Astrocyte (in vitro differentiated cells and primary cell): ENCODE data around the gene SLC37A1. TPM values are rescaled to one million over a fixed set of nuclear protein-coding genes. Genes with fewer than 3 reads are reported as not detected.

Source experiments
- DNase-seq: peaks from one replicate; pipeline ENCODE4 v3.0.0-alpha.2; 2010; ENCODE audit warnings: low read depth
- FAIRE-seq: peaks from 2 replicates; lab custom pipeline; 2011; peaks lifted over from hg19 to GRCh38; lab: Jason Lieb, UNC
- H2AFZ ChIP-seq: 2 replicates; pipeline ENCODE4 v1.6.0; 2012; ENCODE audit warnings: low read depth, low read length, inconsistent platforms
- H3K27ac ChIP-seq: 2 replicates; pipeline ENCODE4 v1.5.1; 2011; ENCODE audit warnings: low read depth, low read length, inconsistent platforms
- H3K27me3 ChIP-seq: 2 replicates; pipeline ENCODE4 v1.6.0; 2011; ENCODE audit warnings: low read length, inconsistent platforms; ENCODE audit not compliant: insufficient read depth
- H3K36me3 ChIP-seq: 2 replicates; pipeline ENCODE4 v1.5.1; 2011; ENCODE audit warnings: low read length, inconsistent platforms; ENCODE audit not compliant: insufficient read depth
- H3K4me1 ChIP-seq: 2 replicates; pipeline ENCODE4 v1.5.1; 2011; ENCODE audit warnings: low read length, inconsistent platforms; ENCODE audit not compliant: insufficient read depth
- H3K4me2 ChIP-seq: 2 replicates; pipeline ENCODE4 v1.6.0; 2012; ENCODE audit warnings: low read length, inconsistent platforms
- H3K4me3 ChIP-seq: 2 replicates; pipeline ENCODE4 v1.5.1; 2011; ENCODE audit warnings: low read depth, mild to moderate bottlenecking, low read length, inconsistent platforms; ENCODE audit not compliant: insufficient read depth
- H3K79me2 ChIP-seq: 2 replicates; pipeline ENCODE4 v1.6.0; 2012; ENCODE audit warnings: mild to moderate bottlenecking, low read length, inconsistent platforms; ENCODE audit not compliant: insufficient read depth
- H3K9ac ChIP-seq: 2 replicates; pipeline ENCODE4 v1.6.0; 2012; ENCODE audit warnings: mild to moderate bottlenecking, low read length, inconsistent platforms
- H3K9me3 ChIP-seq: 2 replicates; pipeline ENCODE4 v1.5.1; 2012; ENCODE audit warnings: low read depth, mild to moderate bottlenecking, low read length, inconsistent platforms; ENCODE audit not compliant: insufficient read depth
- H4K20me1 ChIP-seq: 2 replicates; pipeline ENCODE4 v1.6.0; 2012; ENCODE audit warnings: low read length, inconsistent platforms; ENCODE audit not compliant: insufficient read depth
- H3K27ac Mint-ChIP-seq: one replicate; pipeline ENCODE4 v1.8.0; 2021; ENCODE audit warnings: mild to moderate bottlenecking, mixed read lengths; ENCODE audit not compliant: unreplicated experiment
- H3K27me3 Mint-ChIP-seq: one replicate; pipeline ENCODE4 v1.8.0; 2021; ENCODE audit warnings: low read depth, mixed read lengths; ENCODE audit not compliant: unreplicated experiment
- H3K36me3 Mint-ChIP-seq: one replicate; pipeline ENCODE4 v1.8.0; 2021; ENCODE audit warnings: low read depth, mixed read lengths; ENCODE audit not compliant: unreplicated experiment
- H3K4me1 Mint-ChIP-seq: one replicate; pipeline ENCODE4 v1.8.0; 2021; ENCODE audit warnings: low read depth, mixed read lengths; ENCODE audit not compliant: unreplicated experiment
- H3K4me3 Mint-ChIP-seq: one replicate; pipeline ENCODE4 v1.8.0; 2021; ENCODE audit warnings: mild to moderate bottlenecking, moderate library complexity, mixed read lengths; ENCODE audit not compliant: unreplicated experiment
- H3K9me3 Mint-ChIP-seq: one replicate; pipeline ENCODE4 v1.8.0; 2021; ENCODE audit warnings: mild to moderate bottlenecking, mixed read lengths; ENCODE audit not compliant: unreplicated experiment
- CTCF ChIP-seq: IDR thresholded peaks from 2 replicates; pipeline ENCODE4 v1.5.1; 2011; ENCODE audit warnings: low read depth, mild to moderate bottlenecking, inconsistent platforms, low read length, moderate library complexity; ENCODE audit not compliant: insufficient read depth
- EZH2 ChIP-seq: IDR thresholded peaks from 2 replicates; pipeline ENCODE4 v1.6.1; 2012; ENCODE audit warnings: mild to moderate bottlenecking, low read length, inconsistent platforms; ENCODE audit not compliant: insufficient read depth
- total RNA-seq: library from RNA; stranded (reverse); gene quantifications from 2 replicates; pipeline ENCODE4 v1.2.1, GENCODE V29; 2021

Gene SLC37A1
- total RNA-seq, 1 donor from 2014 or later = 6.9 TPM

DNA sequence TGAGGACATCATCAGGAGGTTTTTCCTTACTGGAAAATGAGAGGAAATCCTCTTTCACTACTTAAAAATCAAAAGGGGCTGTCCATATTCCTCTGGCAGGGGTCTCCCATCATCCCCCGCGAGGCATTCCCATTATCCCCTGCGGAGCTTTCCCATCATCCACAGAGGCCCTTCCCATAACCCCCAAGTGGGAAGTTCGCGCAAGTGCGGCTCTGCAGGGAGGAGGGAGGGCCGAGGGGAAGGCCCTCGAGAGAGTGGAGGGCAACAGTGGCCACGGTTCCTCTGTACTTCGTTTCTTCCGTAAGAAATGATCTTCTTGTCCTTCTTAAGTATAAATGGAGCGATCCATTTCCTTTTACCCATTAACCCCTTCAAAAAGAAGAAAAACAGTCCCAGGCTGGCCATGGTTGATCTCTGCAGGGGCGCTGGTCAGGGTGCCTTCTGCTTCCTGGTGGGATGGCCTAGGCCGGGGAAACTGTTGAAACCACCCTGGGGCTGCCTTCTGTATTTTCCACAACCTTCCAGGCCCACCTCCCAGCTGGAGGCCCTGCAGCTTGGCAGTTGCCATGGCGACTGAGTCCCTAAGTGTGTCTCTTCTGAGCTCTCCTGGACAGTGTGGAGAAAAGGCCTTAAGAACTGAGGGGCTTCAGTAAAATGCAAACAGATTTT, 14.1 kb upstream of the SLC37A1 start:
- H3K27me3 Mint-ChIP-seq = peaks cover 8% of the 10 kb centered on the region
- H3K79me2 ChIP-seq = no peaks in the 10 kb centered on the region
- no peaks in the 10 kb centered on the region for H3K36me3 Mint-ChIP-seq
- H4K20me1 ChIP-seq = no peaks in the 10 kb centered on the region
- no peak overlapping the region for H2AFZ ChIP-seq
- no peak overlapping the region for H3K27ac Mint-ChIP-seq
- H3K9me3 ChIP-seq = no peaks in the 10 kb centered on the region
- H3K4me3 ChIP-seq = no peak overlapping the region
- no peak overlapping the region for H3K27ac ChIP-seq
- FAIRE-seq = no peak
- peaks cover 5% of the 10 kb centered on the region for H3K4me1 Mint-ChIP-seq
- H3K9me3 Mint-ChIP-seq = no peaks in the 10 kb centered on the region
- H3K4me2 ChIP-seq = no peak overlapping the region
- H3K9ac ChIP-seq = no peak overlapping the region
- H3K4me3 Mint-ChIP-seq = no peak overlapping the region
- H3K4me1 ChIP-seq = peaks cover 5% of the 10 kb centered on the region
- H3K27me3 ChIP-seq = no peaks in the 10 kb centered on the region
- H3K36me3 ChIP-seq = no peaks in the 10 kb centered on the region
- no peak for DNase-seq
- TF ChIP-seq EZH2 = no peak
- TF ChIP-seq CTCF = no peak

DNA sequence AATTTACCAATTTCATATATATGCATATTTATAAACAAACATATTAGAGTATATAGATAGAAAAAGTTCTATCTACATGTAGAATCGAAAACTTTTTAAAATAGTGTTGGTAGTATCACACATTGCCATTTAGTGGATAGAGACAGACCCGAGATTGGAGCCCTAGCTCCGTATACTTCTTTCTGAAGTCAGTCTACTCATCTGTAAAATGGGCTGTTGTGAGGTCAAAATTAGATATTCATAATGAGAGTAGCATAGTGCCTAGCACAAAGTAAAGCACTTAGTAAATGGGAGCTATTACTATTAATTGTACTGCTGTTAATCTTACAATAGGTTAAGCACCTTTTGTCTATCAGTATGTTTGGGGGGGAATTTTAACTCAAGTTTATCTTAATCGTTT, 13.4 kb upstream of the SLC37A1 start:
- no peaks in the 10 kb centered on the region for H3K36me3 Mint-ChIP-seq
- no peak for DNase-seq
- H3K27ac Mint-ChIP-seq = no peak overlapping the region
- TF ChIP-seq CTCF = no peak
- no peak for TF ChIP-seq EZH2
- Histone ChIP-seq H3K27ac (no peak overlapping the region), H2AFZ (no peak overlapping the region), H3K79me2 (no peaks in the 10 kb centered on the region), H3K4me3 (no peak overlapping the region), H3K9me3 (no peaks in the 10 kb centered on the region), H3K4me2 (no peak overlapping the region), H3K4me1 (peaks cover 5% of the 10 kb centered on the region), H3K27me3 (no peaks in the 10 kb centered on the region), H3K36me3 (no peaks in the 10 kb centered on the region), H4K20me1 (no peaks in the 10 kb centered on the region), H3K9ac (no peak overlapping the region)
- no peaks in the 10 kb centered on the region for H3K9me3 Mint-ChIP-seq
- no peak overlapping the region for H3K4me3 Mint-ChIP-seq
- H3K27me3 Mint-ChIP-seq = peaks cover 11% of the 10 kb centered on the region
- H3K4me1 Mint-ChIP-seq = peaks cover 5% of the 10 kb centered on the region
- no peak for FAIRE-seq

- H3K27ac Mint-ChIP-seq = no peak overlapping the region
- FAIRE-seq (no peak), DNase-seq (no peak)
- H3K9ac ChIP-seq = no peak overlapping the region
- H3K36me3 ChIP-seq = no peaks in the 10 kb centered on the region
- H3K9me3 ChIP-seq = no peaks in the 10 kb centered on the region
- H4K20me1 ChIP-seq = no peaks in the 10 kb centered on the region
- H3K4me1 Mint-ChIP-seq = peaks cover 5% of the 10 kb centered on the region
- H3K4me3 ChIP-seq = no peak overlapping the region
- no peak for TF ChIP-seq EZH2
- TF ChIP-seq CTCF = no peak
- H3K4me2 ChIP-seq = no peak overlapping the region
- H3K9me3 Mint-ChIP-seq = no peaks in the 10 kb centered on the region
- H3K79me2 ChIP-seq = no peaks in the 10 kb centered on the region
- peaks cover 1% of the 10 kb centered on the region for H3K27me3 ChIP-seq
- H3K27me3 Mint-ChIP-seq = peaks cover 15% of the 10 kb centered on the region
- H3K4me1 ChIP-seq = peaks cover 1% of the 10 kb centered on the region
- no peak overlapping the region for H2AFZ ChIP-seq
- H3K36me3 Mint-ChIP-seq = no peaks in the 10 kb centered on the region
- no peak overlapping the region for H3K27ac ChIP-seq
- H3K4me3 Mint-ChIP-seq = no peak overlapping the region
Observed at GRCh38 chr21:42500736-42501135, 12.9 kb upstream of the SLC37A1 start.
